Measurements from ENCODE around the gene LBR. TPM values are rescaled to one million over a fixed set of nuclear protein-coding genes. Genes with fewer than 3 reads are reported as not detected.

LBR gene
- total and polyA plus RNA-seq, 8 donors, result 12.3 to 31.6 (median 18.5) TPM

DNA sequence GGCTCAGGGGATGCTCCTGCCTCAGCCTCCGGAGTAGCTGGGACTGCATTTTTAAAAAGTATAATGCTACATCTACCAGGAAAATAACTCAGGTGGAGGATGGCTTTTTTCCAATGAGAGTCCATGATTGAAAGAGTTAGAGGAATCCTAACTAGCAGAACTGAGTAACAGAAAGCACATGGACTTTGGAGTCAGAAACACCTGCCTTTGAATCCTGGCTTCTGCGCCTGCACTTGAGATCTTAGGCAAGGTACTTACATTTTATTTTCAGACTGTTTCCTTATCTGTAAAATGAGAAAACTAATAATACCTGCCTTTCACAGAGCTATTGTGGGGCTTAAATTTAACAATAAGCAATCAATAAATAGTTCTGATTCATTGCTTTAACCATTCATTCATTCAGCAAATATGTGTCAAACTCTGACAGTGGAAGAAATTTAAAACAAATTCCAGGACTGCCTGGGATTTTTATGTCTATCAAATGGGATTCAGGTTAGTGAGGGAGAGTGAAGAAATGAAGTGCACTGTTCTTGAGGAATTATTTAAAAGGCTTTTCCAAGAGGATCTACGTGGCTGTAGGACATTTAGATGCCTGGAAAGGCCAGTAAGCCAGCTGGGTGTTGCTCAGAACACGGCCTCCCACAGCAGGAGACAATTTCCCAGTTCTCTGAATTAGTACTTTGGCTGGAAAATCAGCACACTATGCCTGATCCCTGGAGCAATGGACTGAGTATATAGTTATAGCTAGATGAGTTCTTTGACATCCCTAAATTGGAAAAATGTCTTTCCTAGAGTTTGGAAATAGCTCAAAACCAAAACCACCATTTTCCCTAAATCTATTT, 12.8 kb upstream of the LBR start:
- DNase-seq (peak in 2 of 6 donors; percentile 46 to 48), ATAC-seq (peak; percentile 35 to 58 (median 56)), FAIRE-seq (no peak)
- no peak for TF ChIP-seq CTCF (IDR thresholded peaks at IDR 0.05)
- Histone ChIP-seq H3K36me3 (no peaks in the 10 kb centered on the region), H3K4me1 (peaks cover 18 to 38% (median 28%) of the 10 kb centered on the region in 3 donors), H3K27ac (peak overlapping the region; percentile 24 to 80 (median 68)), H3K9me3 (no peaks in the 10 kb centered on the region), H3K27me3 (no peaks in the 10 kb centered on the region), H3K4me3 (no peak overlapping the region)
- WGBS, 2 donors, result 25 to 30% methylated on average over 4 of the region's 4 CpGs
- intact Hi-C loops (cut with DNase I), result loop anchor here in 1 of 3 donors (10.0 kb wide), 1 partner anchor 126 kb away; no protein-coding TSS in a partner anchor

GRCh38 chr1:225437710-225438437, 10.0 kb upstream of the LBR start:
- no peak overlapping the region for H3K27ac ChIP-seq
- H3K9me3 ChIP-seq, result no peaks in the 10 kb centered on the region
- TF ChIP-seq CTCF (IDR thresholded peaks at IDR 0.05), result no peak
- FAIRE-seq, result no peak
- WGBS, 2 donors, result 78 to 88% methylated on average over 5 of the region's 5 CpGs
- DNase-seq, result no peak
- H3K4me3 ChIP-seq, result no peak overlapping the region
- no peak for ATAC-seq
- no peaks in the 10 kb centered on the region for H3K36me3 ChIP-seq
- peaks cover 13 to 28% (median 24%) of the 10 kb centered on the region in 3 donors for H3K4me1 ChIP-seq
- no peaks in the 10 kb centered on the region for H3K27me3 ChIP-seq
- intact Hi-C loops (cut with DNase I), result no loop called here

DNA sequence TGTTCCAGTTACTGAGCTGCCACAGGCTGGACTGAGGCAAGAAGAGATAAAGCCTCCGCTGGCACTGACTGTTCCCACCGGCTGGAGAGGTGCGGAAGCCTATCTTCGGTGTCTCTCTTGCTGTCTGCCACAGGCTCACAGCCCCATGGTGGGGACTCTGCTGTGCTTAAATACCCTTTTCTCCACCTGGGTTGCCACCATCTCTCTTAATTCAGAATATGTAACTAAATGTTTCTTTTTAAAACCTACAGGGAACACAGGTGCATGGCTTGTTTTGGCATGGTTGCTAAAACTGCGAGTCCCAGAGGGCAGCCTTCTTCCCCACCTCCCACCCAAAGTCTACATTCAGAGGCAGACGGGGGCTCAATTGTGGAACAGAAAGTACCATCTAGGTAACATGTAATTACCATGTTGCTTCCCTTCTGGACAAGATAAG, 8.1 kb upstream of the LBR start:
- Histone ChIP-seq H3K9me3 (no peaks in the 10 kb centered on the region), H3K27me3 (no peaks in the 10 kb centered on the region), H3K36me3 (no peaks in the 10 kb centered on the region), H3K4me1 (peaks cover 9 to 14% (median 11%) of the 10 kb centered on the region in 3 donors), H3K4me3 (no peak overlapping the region), H3K27ac (no peak overlapping the region)
- intact Hi-C loops (cut with DNase I), result no loop called here
- 43 to 61% methylated on average over 6 of the region's 6 CpGs for WGBS, 2 donors
- no peak for FAIRE-seq
- ATAC-seq, result no peak
- no peak for DNase-seq
- no peak for TF ChIP-seq CTCF (IDR thresholded peaks at IDR 0.05)

GRCh38 chr1:225435487-225435886, 7.6 kb upstream of the LBR start:
- DNase-seq (no peak), ATAC-seq (no peak), FAIRE-seq (no peak)
- intact Hi-C loops (cut with DNase I), result no loop called here
- no peak for TF ChIP-seq CTCF (IDR thresholded peaks at IDR 0.05)
- no peak overlapping the region for H3K27ac ChIP-seq
- no peaks in the 10 kb centered on the region for H3K9me3 ChIP-seq
- H3K36me3 ChIP-seq, result no peaks in the 10 kb centered on the region
- no peak overlapping the region for H3K4me3 ChIP-seq
- no peaks in the 10 kb centered on the region for H3K27me3 ChIP-seq
- peaks cover 4 to 9% (median 7%) of the 10 kb centered on the region in 3 donors for H3K4me1 ChIP-seq
- 83 to 94% methylated on average over 1 of the region's 1 CpG for whole genome bisulfite sequencing, 2 donors

Data from pancreas (tissue), 10 donors.